MV-4-11 (cell line): Measurements from ENCODE around the gene ABCA8.
"Not testable (repeated sequence)": the region's sequence is repeated elsewhere in the genome, so short reads cannot be mapped to it uniquely, and the experiment has no call there.

Experiments
- DNase-seq: peaks from one replicate; lab custom pipeline; 2025; lab: John Stamatoyannopoulos, UW

Gene ABCA8

DNA sequence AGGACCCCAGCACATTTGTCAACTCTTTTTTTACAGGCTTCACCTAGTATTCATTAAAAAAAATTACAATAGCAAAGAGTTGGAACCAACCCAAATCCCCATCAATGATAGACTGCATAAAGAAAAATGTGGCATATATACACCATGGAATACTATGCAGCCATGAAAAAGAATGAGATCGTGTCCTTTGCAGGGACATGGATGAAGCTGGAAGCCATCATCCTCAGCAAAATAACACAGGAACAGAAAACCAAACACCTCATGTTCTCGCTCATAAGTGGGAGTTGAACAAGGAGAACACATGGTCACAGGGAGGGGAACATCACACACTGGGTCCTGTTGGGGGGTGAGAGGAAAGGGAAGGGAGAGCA, 11.4 kb downstream of the ABCA8 start:
- not testable (repeated sequence) for DNase-seq

DNA sequence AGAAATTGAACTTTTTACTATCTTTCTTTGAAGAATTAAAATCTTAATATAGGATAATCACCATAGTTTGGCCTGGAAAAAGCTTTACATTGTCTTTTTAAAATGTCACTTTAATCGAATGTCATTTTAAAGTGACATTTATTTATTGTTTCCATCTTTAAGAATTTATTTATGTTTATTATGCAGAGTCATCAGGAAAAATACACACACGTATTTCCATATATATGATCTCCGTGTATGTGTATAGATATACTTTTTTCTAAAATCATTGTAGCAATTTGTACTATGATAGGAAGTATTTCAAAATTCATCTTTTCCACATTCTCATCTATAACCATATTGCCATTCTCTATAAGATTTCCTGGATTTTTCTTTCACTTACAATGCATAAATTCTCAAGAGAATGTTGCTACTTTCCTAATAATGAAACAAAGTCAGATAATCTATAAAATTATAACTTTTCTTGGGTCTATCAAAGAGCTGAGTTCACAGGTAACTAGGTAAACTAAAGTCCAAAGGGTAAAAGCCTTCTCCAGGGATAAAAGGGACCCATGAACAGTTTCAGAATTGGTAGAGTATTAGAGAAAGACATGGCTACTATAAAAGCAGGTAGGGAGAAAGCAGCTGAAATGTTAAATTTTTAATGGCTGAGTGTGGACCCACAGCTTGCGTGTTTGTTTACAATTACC, 11.9 kb downstream of the ABCA8 start:
- no peak for DNase-seq

GRCh38 chr17:68942389-68942788, 12.8 kb downstream of the ABCA8 start:
- DNase-seq = no peak

- peak; percentile 63 for DNase-seq
These were observed 13.4 kb downstream of the ABCA8 start for GRCh38 chr17:68941761-68942160.

DNA sequence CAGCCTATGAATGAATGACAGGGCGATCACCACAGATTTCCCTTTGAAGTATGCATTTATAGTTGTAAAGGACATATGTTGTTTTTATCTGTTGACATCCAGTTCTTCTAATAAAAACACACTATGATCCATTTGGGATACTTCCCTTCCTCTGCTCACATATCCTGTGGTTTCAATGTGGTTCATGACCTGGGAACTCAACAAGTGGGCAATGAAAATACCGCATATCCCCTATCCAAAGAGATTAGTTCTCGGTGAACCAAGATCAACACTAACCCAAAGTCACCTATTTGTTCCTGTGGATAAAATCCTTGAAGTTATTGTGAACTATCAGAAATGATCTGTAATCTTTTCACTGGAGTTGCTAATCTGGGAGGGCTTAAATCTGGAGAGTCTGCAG, 16.0 kb downstream of the ABCA8 start:
- no peak for DNase-seq

- DNase-seq = no peak
These were observed 17.2 kb downstream of the ABCA8 start for GRCh38 chr17:68937890-68938514.

DNA sequence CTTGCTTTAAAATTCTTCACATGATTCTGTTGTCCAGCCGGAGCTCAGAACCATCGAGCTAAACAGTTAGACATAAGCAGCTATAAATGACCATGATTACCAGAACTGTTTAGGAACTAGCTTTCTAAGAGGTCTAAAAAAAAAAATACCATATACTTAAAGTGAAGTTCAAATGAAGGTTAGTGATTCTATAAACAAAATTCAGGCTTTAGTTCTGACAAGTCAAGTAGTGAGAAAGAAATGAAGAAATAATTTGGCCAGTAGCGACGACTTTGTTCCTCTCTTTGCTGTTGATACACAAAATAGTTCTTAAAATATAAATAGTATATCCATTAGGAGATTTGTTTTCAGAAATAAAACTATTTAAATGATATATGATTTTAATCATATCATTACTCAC, 27.7 kb downstream of the ABCA8 start:
- no peak for DNase-seq

GRCh38 chr17:68924793-68925720, 30.1 kb downstream of the ABCA8 start:
- peak; percentile 28 for DNase-seq

DNA sequence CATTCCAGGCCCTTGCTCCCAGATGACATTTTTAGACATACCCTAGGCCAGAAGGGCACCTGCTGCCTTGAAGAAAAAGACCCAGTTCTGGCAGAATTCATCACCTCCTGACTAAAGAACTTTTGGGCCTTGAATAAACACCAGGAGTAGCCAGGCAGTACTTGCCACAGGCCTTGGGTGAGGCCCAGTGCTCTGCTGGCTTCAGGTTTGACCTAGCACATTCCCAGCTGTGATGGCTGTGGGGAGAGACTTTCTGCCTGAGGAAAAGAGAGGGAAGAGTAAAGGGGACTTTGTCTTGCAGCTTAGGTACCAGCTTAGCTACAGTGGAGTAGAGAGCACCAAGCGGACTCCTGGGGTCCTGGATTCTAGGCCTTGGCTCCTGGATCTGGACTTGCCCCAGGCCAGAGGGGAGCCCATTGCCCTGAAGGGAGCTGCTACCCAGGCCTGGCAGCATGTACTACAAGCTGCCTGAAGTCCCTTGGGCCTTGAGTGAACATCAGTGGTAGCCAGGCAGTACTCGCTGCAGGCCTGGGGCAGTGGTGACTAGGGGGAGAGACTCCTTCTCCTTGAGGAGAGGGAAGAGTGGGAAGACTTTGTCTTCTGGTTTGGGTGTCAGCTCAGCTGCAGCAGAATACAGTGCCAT, 44.3 kb downstream of the ABCA8 start:
- no peak for DNase-seq

DNA sequence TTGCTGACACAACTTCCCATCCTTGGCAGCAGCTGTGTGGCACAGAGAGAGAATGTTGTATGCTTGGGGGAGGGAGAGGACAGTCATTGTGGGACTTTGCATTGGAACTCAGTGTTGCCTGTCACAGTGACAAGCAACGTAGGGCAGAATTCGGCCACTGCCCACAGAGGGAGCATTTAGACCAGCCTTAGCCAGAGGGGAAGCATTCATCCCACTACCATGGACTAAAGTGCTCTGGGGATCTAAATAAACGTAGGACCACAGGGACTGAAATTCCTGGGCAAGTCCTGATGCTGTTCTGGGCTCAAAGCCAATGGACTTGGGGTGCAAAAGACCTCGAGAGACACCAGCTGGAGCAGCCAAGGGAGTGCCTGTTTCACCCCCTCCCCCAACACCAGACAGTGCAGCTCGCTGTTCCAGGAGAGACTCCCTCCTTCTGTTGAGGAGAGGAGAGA, 44.9 kb downstream of the ABCA8 start:
- DNase-seq = peak; percentile 51

DNA sequence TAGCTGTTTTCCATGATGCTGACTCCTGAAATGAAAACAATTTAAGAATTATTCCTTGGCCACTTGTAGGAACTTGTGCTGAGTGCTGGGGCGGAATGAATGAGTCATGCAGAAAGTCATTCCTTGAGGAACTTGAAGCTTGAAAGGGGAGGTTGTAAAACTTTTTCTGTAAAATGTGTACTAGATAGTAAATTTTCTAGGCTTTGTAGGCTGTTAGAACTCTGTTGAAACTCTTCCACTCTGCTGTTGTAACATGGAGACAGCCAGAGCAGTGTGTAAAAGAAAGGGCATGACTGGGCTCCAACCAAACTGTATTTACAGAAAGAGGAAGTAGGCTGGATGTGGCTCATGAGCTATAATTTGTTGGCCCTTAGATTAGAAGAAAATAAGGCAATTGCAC, 46.1 kb downstream of the ABCA8 start:
- peak; percentile 99 for DNase-seq

- no peak for DNase-seq
These were observed 47.1 kb downstream of the ABCA8 start for GRCh38 chr17:68908045-68908444.

DNA sequence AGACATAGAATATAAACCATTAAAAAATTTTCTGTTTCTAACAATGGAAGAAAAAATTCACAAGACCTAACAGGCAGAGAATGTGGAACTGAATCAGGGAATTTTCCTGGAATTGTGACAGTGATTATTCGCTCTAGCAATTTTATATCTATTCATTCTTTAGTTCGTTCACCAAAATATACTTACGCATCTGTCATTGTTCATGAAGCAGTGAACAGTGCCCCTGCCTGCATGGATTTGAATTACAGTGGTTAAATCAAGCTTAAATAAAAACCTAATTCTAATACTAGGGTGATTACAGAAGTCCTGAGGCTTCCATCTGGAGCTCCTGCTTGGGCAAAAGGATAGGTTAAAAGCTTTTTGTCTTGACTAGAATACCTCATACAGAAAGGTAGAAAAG, 48.6 kb downstream of the ABCA8 start:
- no peak for DNase-seq

GRCh38 chr17:68903286-68903685, 51.9 kb downstream of the ABCA8 start:
- no peak for DNase-seq

GRCh38 chr17:68897557-68897956, 57.6 kb downstream of the ABCA8 start:
- DNase-seq = no peak

GRCh38 chr17:68892658-68893057, 62.5 kb downstream of the ABCA8 start:
- no peak for DNase-seq

DNA sequence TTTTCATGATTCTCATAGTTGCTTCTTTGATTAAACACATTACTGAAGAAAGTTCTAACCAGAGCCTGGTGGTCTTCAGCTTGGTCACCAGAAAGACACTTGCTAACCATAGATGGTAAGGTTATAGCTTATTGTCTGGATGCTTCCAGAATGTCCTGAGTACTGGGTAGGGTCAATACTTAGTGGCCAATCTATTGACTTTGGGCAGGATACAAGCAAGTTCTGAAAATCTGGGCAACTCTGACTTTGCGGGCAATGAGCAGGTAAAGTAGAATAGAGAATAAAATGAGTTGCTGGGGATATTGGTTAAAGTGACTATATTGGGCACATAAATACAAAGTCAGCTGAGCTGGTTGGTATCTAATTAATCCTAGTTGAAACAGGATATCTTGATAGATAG, 63.0 kb downstream of the ABCA8 start:
- DNase-seq = no peak

DNA sequence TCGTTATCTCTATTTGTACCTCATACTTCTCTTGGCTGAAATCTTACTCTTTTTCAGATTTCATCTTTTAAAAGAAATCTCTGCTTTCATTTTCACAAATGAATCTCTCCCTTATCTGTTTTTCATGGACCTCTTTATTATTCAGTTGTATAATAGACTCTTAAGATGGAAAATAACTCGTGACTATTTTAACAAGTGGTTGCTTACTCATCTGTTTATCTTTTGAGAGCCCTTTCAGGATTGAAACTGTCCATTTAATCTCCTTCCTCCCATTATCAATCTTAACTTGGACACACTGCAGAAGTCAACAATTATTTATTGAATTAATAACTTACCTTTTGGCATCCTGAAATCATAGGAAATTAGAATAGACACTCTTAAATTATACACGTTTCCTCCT, 68.8 kb downstream of the ABCA8 start:
- no peak for DNase-seq

- DNase-seq = no peak
These were observed 70.3 kb downstream of the ABCA8 start for GRCh38 chr17:68884888-68885287.

DNA sequence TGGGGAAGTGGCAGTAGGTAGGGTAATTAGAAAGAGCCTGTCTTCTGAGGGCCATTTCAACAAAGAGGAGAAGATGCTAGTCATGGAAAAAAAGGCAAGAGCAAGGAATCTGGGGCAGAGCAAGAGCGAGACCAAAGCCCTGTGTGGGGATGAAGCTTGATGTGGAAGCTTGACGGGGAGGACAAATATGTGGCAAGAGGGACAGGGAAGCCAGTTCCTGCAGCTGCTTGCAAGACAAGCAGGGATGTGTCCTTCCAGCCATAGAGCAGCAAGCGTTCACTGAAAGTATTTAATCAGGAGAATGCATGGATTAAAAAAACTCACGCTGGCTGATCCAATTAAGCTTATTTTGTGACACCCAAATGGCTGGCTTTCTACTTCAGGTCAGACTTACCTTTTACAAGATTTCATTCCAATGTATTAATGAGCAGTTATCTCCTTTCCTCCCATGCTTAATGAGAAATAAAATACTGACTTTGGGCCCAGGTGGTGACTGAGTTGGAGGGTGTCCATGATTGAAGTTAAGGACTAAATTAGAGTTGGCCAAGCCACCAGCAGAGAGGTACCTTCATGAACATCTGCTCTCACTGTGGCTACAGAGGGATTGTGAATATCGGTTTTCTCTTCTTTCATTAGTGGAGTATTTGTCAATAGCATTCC, 76.8 kb downstream of the ABCA8 start:
- no peak for DNase-seq

DNA sequence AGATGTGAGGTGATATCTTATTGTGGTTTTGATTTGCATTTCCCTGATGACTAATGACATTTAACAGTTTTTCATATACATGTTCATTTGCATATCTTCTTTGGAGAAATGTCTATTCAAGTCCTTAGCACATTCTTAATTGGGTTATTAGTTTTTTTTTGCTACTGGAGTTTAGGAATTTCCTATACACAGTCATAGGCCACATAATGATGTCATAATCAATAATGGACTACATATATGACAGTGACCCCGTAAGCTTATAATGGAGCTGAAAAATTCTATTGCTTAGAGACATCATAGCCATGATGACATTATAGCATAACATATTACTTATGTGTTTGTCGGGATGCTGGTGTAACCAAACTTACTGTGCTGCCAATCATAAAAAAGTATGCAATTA, 83.7 kb downstream of the ABCA8 start:
- no peak for DNase-seq

- no peak for DNase-seq
These were observed 84.2 kb downstream of the ABCA8 start for GRCh38 chr17:68870976-68871375.
